Activated CD4-positive, alpha-beta T cell treated with anti-CD3 and anti-CD28 coated beads, Interleukin-2, Interleukin-4, amounts not matched to agents 100 ng/mL and 50 ng/mL, durations not matched to agents 16 hours and 8 hours (primary cell): Measurements from ENCODE around the gene RRP12.
"Not testable (repeated sequence)": the region's sequence is repeated elsewhere in the genome, so short reads cannot be mapped to it uniquely, and the experiment has no call there.

Source experiments
- DNase-seq: peaks from one replicate; pipeline ENCODE4 v3.0.0-alpha.2; 2020; ENCODE audit warnings: low spot score

RRP12 gene, protein sequence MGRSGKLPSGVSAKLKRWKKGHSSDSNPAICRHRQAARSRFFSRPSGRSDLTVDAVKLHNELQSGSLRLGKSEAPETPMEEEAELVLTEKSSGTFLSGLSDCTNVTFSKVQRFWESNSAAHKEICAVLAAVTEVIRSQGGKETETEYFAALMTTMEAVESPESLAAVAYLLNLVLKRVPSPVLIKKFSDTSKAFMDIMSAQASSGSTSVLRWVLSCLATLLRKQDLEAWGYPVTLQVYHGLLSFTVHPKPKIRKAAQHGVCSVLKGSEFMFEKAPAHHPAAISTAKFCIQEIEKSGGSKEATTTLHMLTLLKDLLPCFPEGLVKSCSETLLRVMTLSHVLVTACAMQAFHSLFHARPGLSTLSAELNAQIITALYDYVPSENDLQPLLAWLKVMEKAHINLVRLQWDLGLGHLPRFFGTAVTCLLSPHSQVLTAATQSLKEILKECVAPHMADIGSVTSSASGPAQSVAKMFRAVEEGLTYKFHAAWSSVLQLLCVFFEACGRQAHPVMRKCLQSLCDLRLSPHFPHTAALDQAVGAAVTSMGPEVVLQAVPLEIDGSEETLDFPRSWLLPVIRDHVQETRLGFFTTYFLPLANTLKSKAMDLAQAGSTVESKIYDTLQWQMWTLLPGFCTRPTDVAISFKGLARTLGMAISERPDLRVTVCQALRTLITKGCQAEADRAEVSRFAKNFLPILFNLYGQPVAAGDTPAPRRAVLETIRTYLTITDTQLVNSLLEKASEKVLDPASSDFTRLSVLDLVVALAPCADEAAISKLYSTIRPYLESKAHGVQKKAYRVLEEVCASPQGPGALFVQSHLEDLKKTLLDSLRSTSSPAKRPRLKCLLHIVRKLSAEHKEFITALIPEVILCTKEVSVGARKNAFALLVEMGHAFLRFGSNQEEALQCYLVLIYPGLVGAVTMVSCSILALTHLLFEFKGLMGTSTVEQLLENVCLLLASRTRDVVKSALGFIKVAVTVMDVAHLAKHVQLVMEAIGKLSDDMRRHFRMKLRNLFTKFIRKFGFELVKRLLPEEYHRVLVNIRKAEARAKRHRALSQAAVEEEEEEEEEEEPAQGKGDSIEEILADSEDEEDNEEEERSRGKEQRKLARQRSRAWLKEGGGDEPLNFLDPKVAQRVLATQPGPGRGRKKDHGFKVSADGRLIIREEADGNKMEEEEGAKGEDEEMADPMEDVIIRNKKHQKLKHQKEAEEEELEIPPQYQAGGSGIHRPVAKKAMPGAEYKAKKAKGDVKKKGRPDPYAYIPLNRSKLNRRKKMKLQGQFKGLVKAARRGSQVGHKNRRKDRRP (N-terminal part only)

GRCh38 chr10:97400665-97401454 lies at the start of gene RRP12:
RRP12 (minus strand) TSS chr10:97401340; CDS start chr10:97401231, 109 bp downstream.
- DNase-seq = peak; percentile 97

GRCh38 chr10:97450828-97451227 lies 49.7 kb upstream of the RRP12 start:
- DNase-seq = no peak

DNA sequence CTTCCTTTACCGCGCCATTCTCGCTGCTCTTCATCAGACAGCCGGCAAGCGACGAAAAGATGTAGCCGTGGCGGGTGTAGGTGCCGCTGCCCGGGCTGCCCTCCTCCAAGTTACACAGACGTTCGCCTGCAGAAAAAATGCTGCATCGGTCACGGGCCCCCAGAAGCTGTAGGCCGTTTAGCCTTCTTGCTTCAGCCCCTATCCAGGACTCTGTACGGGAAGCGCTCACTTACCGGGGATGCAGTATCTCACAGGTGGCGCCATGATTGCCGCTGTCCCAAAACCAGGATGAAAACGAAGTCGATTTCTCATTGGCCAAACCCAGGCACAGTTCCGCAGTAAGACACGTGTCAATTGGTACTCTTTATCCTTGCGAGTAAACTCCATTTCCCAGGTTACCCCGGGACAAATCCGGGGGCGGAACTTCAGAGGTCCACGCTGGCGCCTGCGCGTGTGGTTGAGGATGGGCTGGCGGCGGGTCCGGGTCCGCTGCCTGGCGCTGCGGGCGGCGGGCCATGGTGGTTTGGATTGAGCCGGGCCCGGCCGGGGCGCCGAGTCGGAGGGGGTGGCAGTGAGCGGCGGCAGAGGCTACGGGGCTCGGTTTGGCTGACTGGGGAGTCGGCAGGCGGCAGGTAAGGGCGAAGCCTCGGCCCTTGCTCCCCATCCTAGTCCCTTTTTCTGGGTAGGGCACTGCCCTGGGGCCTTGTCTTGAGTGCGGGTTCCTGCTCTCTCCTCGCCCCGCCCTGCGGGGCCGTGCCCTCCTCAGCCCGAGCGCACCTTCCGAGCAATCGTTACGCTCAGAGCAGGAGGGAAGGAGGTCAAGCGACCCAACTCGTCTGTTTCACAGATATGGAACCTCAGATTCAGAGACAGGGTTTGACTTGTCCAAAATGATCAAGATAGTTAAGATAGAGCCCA lies 44.8 kb upstream of the RRP12 start, which contains the start of the genes EXOSC1 and ZDHHC16:
EXOSC1 (minus strand) TSS at position 285 of the 918 bp plus-strand sequence; CDS start at position 264, 21 bp downstream.
ZDHHC16 (plus strand) TSS at position 454 of the 918 bp plus-strand sequence. CDS start 5,501 bp downstream, outside the sequence.
- peak; percentile 97 for DNase-seq

DNA sequence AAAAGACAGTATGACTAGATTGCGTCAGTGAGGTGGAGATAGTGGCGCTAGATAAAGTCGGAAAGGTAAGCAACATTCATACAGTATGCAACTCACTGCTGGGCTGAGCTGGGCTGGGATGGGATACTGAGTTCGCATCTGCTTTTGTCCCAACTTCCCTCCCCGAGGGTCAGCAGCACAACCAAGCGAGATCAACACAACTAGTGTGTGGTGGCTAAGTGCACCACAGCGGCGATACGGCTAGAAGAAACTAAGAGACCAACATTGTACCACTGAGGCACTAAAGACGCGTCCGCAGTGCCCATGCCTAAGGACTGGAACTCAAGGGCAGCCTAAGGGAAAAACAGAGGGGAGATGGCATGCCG lies 44.2 kb upstream of the RRP12 start:
- no peak for DNase-seq

- DNase-seq = no peak
Measured at GRCh38 chr10:97444212-97444611, 43.1 kb upstream of the RRP12 start.

GRCh38 chr10:97442277-97442676 lies 41.1 kb upstream of the RRP12 start:
- no peak for DNase-seq

- DNase-seq = no peak
Measured at GRCh38 chr10:97435211-97435610, 34.1 kb upstream of the RRP12 start.

GRCh38 chr10:97434557-97434956 lies 33.4 kb upstream of the RRP12 start:
- no peak for DNase-seq

DNA sequence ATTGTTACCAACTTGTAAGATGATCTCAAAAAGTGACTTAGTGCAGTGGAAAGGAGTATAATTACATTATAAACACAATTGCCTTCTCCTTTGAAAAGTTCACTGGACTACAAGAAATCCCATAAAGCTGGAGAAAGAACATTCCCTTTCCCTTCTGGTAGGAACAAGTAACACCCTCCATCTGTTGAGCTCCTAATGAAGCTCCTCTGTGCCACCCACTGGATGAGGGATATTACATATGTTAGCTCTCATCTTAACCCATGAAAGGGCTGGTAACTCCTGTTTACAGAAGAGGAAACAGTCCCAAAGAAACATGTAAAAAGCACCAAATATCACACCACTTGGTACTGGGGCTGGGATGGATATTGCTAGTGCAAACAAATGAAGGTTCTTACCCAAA lies 32.9 kb upstream of the RRP12 start:
- DNase-seq = no peak

DNA sequence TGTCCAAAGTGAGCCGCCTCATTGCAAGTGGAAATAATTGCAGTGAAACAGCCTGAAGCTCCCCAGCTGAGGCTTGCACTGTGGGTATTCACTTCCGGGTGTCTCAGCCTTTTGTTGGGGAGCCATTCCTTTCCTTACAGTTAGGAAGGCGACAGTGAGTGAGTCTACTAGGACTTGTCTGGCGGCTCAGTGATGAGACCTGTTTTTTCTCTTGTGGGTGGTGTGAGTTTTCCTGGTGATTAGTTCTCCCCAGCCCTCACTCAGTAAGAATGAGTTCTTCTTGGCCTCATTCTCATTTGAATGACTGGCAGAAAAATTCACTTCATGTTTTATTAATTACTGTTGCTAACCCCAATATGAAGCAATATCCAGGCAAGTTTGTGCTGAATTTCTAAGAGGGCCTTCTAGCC lies 27.4 kb upstream of the RRP12 start:
- DNase-seq = peak; percentile 48

- peak; percentile 79 for DNase-seq
Measured at GRCh38 chr10:97427571-97428179, 26.5 kb upstream of the RRP12 start.

GRCh38 chr10:97426776-97427570 lies 25.8 kb upstream of the RRP12 start:
- DNase-seq = no peak

DNA sequence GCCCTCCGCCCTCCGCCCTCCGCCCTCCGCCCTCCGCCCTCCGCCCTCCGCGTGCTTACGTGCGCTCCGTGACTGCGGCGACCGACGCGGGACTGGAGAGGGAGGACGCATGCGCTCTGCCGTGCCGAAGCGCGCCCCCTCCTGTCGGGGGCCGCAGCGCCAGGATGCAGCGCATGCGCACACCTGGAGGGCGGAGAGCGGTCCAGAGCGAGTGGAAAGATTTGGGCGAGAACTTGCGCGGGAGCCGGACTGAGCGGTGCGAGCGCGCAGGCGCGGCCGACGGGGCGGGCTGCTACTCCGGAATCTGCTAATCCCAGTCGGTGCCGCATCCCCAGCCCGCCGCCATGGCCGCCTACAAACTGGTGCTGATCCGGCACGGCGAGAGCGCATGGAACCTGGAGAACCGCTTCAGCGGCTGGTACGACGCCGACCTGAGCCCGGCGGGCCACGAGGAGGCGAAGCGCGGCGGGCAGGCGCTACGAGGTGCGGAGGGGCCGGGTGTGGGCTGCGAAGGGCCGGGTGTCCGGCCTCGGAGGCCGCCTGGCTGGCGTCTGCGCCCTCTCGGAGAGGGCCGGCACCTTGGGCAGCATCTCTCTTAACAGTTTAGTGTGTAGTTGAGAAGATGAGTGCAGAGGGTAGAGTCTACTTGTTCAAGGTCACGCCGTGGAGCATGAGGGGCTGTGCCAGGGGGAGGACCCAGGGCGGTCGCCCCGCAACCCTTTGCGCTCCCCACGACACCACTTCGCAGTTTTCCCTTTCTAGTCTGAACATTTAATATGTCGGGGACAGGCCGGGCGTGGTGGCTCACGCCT lies 25.0 kb upstream of the RRP12 start, which contains the start of gene PGAM1:
PGAM1 (plus strand) TSS at position 228 of the 812 bp plus-strand sequence; CDS start at position 345, 117 bp downstream.
- peak; percentile 98 for DNase-seq

- not testable (repeated sequence) for DNase-seq
Measured at GRCh38 chr10:97423757-97424098, 22.6 kb upstream of the RRP12 start.

GRCh38 chr10:97416565-97416964 lies 15.4 kb upstream of the RRP12 start:
- no peak for DNase-seq

GRCh38 chr10:97412891-97413304 lies 11.8 kb upstream of the RRP12 start:
- DNase-seq = peak; percentile 90

GRCh38 chr10:97411406-97411805 lies 10.3 kb upstream of the RRP12 start:
- DNase-seq = no peak
